Measurements from ENCODE around the gene MCC. TPM values are rescaled to one million over a fixed set of nuclear protein-coding genes. Genes with fewer than 3 reads are reported as not detected.

MCC gene
- total RNA-seq, 2 experiments from 2014 or later = 0.25 TPM; not detected in 1

GRCh38 chr5:113062869-113063508 is 425.3 kb downstream of the MCC start:
- H3K79me2 ChIP-seq (ENCODE audit: insufficient read depth, low read depth, low read length) = no peaks in the 10 kb centered on the region
- H2AFZ ChIP-seq (ENCODE audit: low read length) = no peak overlapping the region
- no peaks in the 10 kb centered on the region for H4K20me1 ChIP-seq (ENCODE audit: insufficient read depth, low read length)
- CTCF ChIA-PET (ENCODE audit: unreplicated experiment) = no interaction called here
- no peaks in the 10 kb centered on the region for H3K9me2 ChIP-seq (ENCODE audit: insufficient read depth, low read length)
- H3K4me3 ChIP-seq (ENCODE audit: low read depth, low read length, poor library complexity, severe bottlenecking) = no peak overlapping the region
- H3K36me3 ChIP-seq (ENCODE audit: insufficient read depth, low read length) = no peaks in the 10 kb centered on the region
- peaks cover 8% of the 10 kb centered on the region for H3K4me1 ChIP-seq (ENCODE audit: insufficient read depth, low read length, poor library complexity, severe bottlenecking)
- H3K27ac ChIP-seq (ENCODE audit: low read depth, low read length, poor library complexity, severe bottlenecking) = no peak overlapping the region
- POLR2A ChIA-PET = no interaction called here
- intact Hi-C loops (cut with micrococcal nuclease; ENCODE audit: unreplicated experiment) = no loop called here
- BruUV-seq (replicated peaks) = no TSS peak
- DNase-seq (ENCODE audit: low spot score) = no peak
- no peaks in the 10 kb centered on the region for H3K9me3 ChIP-seq (ENCODE audit: low read length)
- H3K4me2 ChIP-seq (ENCODE audit: low read length) = no peak overlapping the region
- no peak for TF ChIP-seq EZH2phosphoT487 (IDR thresholded peaks at IDR 0.05; ENCODE audit: borderline replicate concordance, low read depth, low read length)
- TF ChIP-seq, protein P1, sequence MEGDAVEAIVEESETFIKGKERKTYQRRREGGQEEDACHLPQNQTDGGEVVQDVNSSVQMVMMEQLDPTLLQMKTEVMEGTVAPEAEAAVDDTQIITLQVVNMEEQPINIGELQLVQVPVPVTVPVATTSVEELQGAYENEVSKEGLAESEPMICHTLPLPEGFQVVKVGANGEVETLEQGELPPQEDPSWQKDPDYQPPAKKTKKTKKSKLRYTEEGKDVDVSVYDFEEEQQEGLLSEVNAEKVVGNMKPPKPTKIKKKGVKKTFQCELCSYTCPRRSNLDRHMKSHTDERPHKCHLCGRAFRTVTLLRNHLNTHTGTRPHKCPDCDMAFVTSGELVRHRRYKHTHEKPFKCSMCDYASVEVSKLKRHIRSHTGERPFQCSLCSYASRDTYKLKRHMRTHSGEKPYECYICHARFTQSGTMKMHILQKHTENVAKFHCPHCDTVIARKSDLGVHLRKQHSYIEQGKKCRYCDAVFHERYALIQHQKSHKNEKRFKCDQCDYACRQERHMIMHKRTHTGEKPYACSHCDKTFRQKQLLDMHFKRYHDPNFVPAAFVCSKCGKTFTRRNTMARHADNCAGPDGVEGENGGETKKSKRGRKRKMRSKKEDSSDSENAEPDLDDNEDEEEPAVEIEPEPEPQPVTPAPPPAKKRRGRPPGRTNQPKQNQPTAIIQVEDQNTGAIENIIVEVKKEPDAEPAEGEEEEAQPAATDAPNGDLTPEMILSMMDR (conservative IDR thresholded peaks at IDR 0.05; ENCODE audit: low read length) = no peak

GRCh38 chr5:113061846-113062780 is 426.1 kb downstream of the MCC start:
- intact Hi-C loops (cut with micrococcal nuclease; ENCODE audit: unreplicated experiment) = no loop called here
- TF ChIP-seq EZH2phosphoT487 (IDR thresholded peaks at IDR 0.05; ENCODE audit: borderline replicate concordance, low read depth, low read length) = no peak
- TF ChIP-seq, protein P1 (conservative IDR thresholded peaks at IDR 0.05; ENCODE audit: low read length) = no peak
- Histone ChIP-seq H3K79me2 (ENCODE audit: insufficient read depth, low read depth, low read length) (no peaks in the 10 kb centered on the region), H3K36me3 (ENCODE audit: insufficient read depth, low read length) (no peaks in the 10 kb centered on the region), H3K4me2 (ENCODE audit: low read length) (peak overlapping the region; percentile 6; the same call in 1 of the 2 replicates), H2AFZ (ENCODE audit: low read length) (no peak overlapping the region), H3K4me3 (ENCODE audit: low read depth, low read length, poor library complexity, severe bottlenecking) (no peak overlapping the region), H3K4me1 (ENCODE audit: insufficient read depth, low read length, poor library complexity, severe bottlenecking) (peaks cover 8% of the 10 kb centered on the region), H3K9me3 (ENCODE audit: low read length) (no peaks in the 10 kb centered on the region), H3K27ac (ENCODE audit: low read depth, low read length, poor library complexity, severe bottlenecking) (no peak overlapping the region), H3K9me2 (ENCODE audit: insufficient read depth, low read length) (no peaks in the 10 kb centered on the region), H4K20me1 (ENCODE audit: insufficient read depth, low read length) (no peaks in the 10 kb centered on the region)
- POLR2A ChIA-PET = interaction anchor here (0.5 to 0.8 kb wide), 2 partner anchors 9 to 458 kb away, joined by 3 read pairs; no protein-coding TSS in a partner anchor
- DNase-seq (ENCODE audit: low spot score) = no peak
- CTCF ChIA-PET (ENCODE audit: unreplicated experiment) = no interaction called here
- no TSS peak for BruUV-seq (replicated peaks)
